IPS-18c (cell line): ENCODE measurements around the gene HMG20A.

ENCODE experiments used
- H3K4me3 ChIP-seq: 2 replicates; pipeline ENCODE4 v1.7.0; 2013; ENCODE audit warnings: low read depth, mild to moderate bottlenecking, low read length, moderate library complexity; ENCODE audit not compliant: insufficient read depth
- H3K9me3 ChIP-seq: one replicate; pipeline ENCODE4 v1.6.1; 2013; ENCODE audit warnings: mild to moderate bottlenecking, low read length, moderate library complexity; ENCODE audit not compliant: control insufficient read depth, insufficient read depth

The HMG20A gene

GRCh38 chr15:77420610-77421369, at the start of gene HMG20A:
Gene HMG20A, plus strand, starts transcription at chr15:77420888. Its CDS starts 37,520 bp downstream, at chr15:77458408.
- H3K4me3 ChIP-seq: peak within 1 kb of the TSS; percentile 72
- H3K9me3 ChIP-seq: no peaks in the 10 kb centered on the region

GRCh38 chr15:77371850-77372563, 48.7 kb upstream of the HMG20A start:
- H3K4me3 ChIP-seq: no peak overlapping the region
- no peaks in the 10 kb centered on the region for H3K9me3 ChIP-seq

GRCh38 chr15:77373441-77373840, 47.2 kb upstream of the HMG20A start:
- no peak overlapping the region for H3K4me3 ChIP-seq

GRCh38 chr15:77375133-77375532, 45.6 kb upstream of the HMG20A start:
- Histone ChIP-seq H3K9me3 (no peaks in the 10 kb centered on the region), H3K4me3 (no peak overlapping the region)

More at GRCh38 chr15:77373441-77373840, 47.2 kb upstream of the HMG20A start:
- H3K9me3 ChIP-seq: no peaks in the 10 kb centered on the region

- Histone ChIP-seq H3K9me3 (no peaks in the 10 kb centered on the region), H3K4me3 (no peak overlapping the region)
Measured at GRCh38 chr15:77376770-77377169, 43.9 kb upstream of the HMG20A start.

- no peaks in the 10 kb centered on the region for H3K9me3 ChIP-seq
- H3K4me3 ChIP-seq: no peak overlapping the region
Measured at GRCh38 chr15:77380033-77380432, 40.7 kb upstream of the HMG20A start.

GRCh38 chr15:77384086-77384485, 36.6 kb upstream of the HMG20A start:
- no peaks in the 10 kb centered on the region for H3K9me3 ChIP-seq
- H3K4me3 ChIP-seq: no peak overlapping the region

GRCh38 chr15:77384589-77385359, 35.9 kb upstream of the HMG20A start:
- H3K9me3 ChIP-seq: no peaks in the 10 kb centered on the region
- H3K4me3 ChIP-seq: no peak overlapping the region

- H3K4me3 ChIP-seq: no peak overlapping the region
- no peaks in the 10 kb centered on the region for H3K9me3 ChIP-seq
Measured at GRCh38 chr15:77386626-77387025, 34.1 kb upstream of the HMG20A start.

- Histone ChIP-seq H3K9me3 (no peaks in the 10 kb centered on the region), H3K4me3 (no peak overlapping the region)
Measured at GRCh38 chr15:77387365-77388105, 33.2 kb upstream of the HMG20A start.

GRCh38 chr15:77391372-77391951, 29.2 kb upstream of the HMG20A start:
- no peaks in the 10 kb centered on the region for H3K9me3 ChIP-seq
- H3K4me3 ChIP-seq: no peak overlapping the region

- Histone ChIP-seq H3K9me3 (no peaks in the 10 kb centered on the region), H3K4me3 (no peak overlapping the region)
Measured at GRCh38 chr15:77392762-77393470, 27.8 kb upstream of the HMG20A start.

- Histone ChIP-seq H3K4me3 (no peak overlapping the region), H3K9me3 (no peaks in the 10 kb centered on the region)
Measured at GRCh38 chr15:77393471-77393840, 27.2 kb upstream of the HMG20A start.

- Histone ChIP-seq H3K4me3 (no peak overlapping the region), H3K9me3 (no peaks in the 10 kb centered on the region)
Measured at GRCh38 chr15:77395013-77395774, 25.5 kb upstream of the HMG20A start.

GRCh38 chr15:77396692-77397091, 24.0 kb upstream of the HMG20A start:
- H3K4me3 ChIP-seq: no peak overlapping the region

GRCh38 chr15:77398927-77399326, 21.8 kb upstream of the HMG20A start:
- H3K4me3 ChIP-seq: no peak overlapping the region
- no peaks in the 10 kb centered on the region for H3K9me3 ChIP-seq

More at GRCh38 chr15:77396692-77397091, 24.0 kb upstream of the HMG20A start:
- no peaks in the 10 kb centered on the region for H3K9me3 ChIP-seq
